Mesendoderm (in vitro differentiated cells): ENCODE results near the gene SUCLA2. TPM values are rescaled to one million over a fixed set of nuclear protein-coding genes. Genes with fewer than 3 reads are reported as not detected.
A peak's percentile ranks its signal among the peaks of the same experiment; 100 is the strongest.

ENCODE experiments used
- DNase-seq: peaks from one replicate; pipeline ENCODE4 v3.0.0; 2013
- H2AK5ac ChIP-seq: 2 replicates; pipeline ENCODE4 v1.6.1; 2013; ENCODE audit warnings: low read length, inconsistent platforms
- H2BK120ac ChIP-seq: 2 replicates; pipeline ENCODE4 v1.6.1; 2013; ENCODE audit warnings: low read depth, mild to moderate bottlenecking, low read length, moderate library complexity, mixed read lengths
- H2BK15ac ChIP-seq: replicated peaks from 2 replicates; pipeline ENCODE4 v1.6.1; 2013; ENCODE audit warnings: low read depth, mild to moderate bottlenecking, moderate library complexity
- H2BK5ac ChIP-seq: 2 replicates; pipeline ENCODE4 v1.6.1; 2013; ENCODE audit warnings: low read length, inconsistent platforms
- H3K18ac ChIP-seq: 2 replicates; pipeline ENCODE4 v1.6.1; 2013; ENCODE audit warnings: mild to moderate bottlenecking, low read length, mixed read lengths
- H3K23ac ChIP-seq: one replicate; pipeline ENCODE4 v1.6.1; 2013; ENCODE audit warnings: low read length
- H3K27ac ChIP-seq: 2 replicates; pipeline ENCODE4 v1.5.1; 2013; ENCODE audit warnings: low read depth, mild to moderate bottlenecking, inconsistent platforms, low read length, moderate library complexity
- H3K27me3 ChIP-seq: 2 replicates; pipeline ENCODE4 v1.6.1; 2013; ENCODE audit warnings: low read length, control low read depth, mild to moderate bottlenecking, inconsistent platforms; ENCODE audit not compliant: insufficient read depth, poor library complexity
- H3K36me3 ChIP-seq: 2 replicates; pipeline ENCODE4 v1.6.1; 2013; ENCODE audit warnings: low read length, inconsistent platforms; ENCODE audit not compliant: control insufficient read depth, insufficient read depth
- H3K4ac ChIP-seq: one replicate; pipeline ENCODE4 v1.6.1; 2013; ENCODE audit warnings: low read depth, mild to moderate bottlenecking, low read length, moderate library complexity
- H3K4me1 ChIP-seq: 2 replicates; pipeline ENCODE4 v1.6.1; 2013; ENCODE audit warnings: low read depth, low read length, inconsistent platforms; ENCODE audit not compliant: control insufficient read depth
- H3K4me2 ChIP-seq: 2 replicates; pipeline ENCODE4 v1.6.1; 2013; ENCODE audit warnings: low read length
- H3K4me3 ChIP-seq: 2 replicates; pipeline ENCODE4 v1.5.1; 2013; ENCODE audit warnings: mild to moderate bottlenecking, low read length
- H3K56ac ChIP-seq: one replicate; pipeline ENCODE4 v1.6.1; 2013; ENCODE audit warnings: low read length
- H3K79me1 ChIP-seq: 2 replicates; pipeline ENCODE4 v1.6.1; 2013; ENCODE audit warnings: low read length, inconsistent platforms
- H3K79me2 ChIP-seq: 2 replicates; pipeline ENCODE4 v1.6.1; 2013; ENCODE audit warnings: mild to moderate bottlenecking, low read length; ENCODE audit not compliant: control insufficient read depth, insufficient read depth
- H3K9ac ChIP-seq: 2 replicates; pipeline ENCODE4 v1.6.1; 2013; ENCODE audit warnings: low read length, inconsistent platforms
- H4K5ac ChIP-seq: one replicate; pipeline ENCODE4 v1.6.1; 2013; ENCODE audit warnings: low read length
- H4K8ac ChIP-seq: one replicate; pipeline ENCODE4 v1.6.1; 2013; ENCODE audit warnings: low read depth, mild to moderate bottlenecking, control low read depth, low read length, moderate library complexity
- WGBS: extraction: QIAGEN DNeasy Blood & Tissue Kit; methylation state at CpG from one replicate; pipeline ENCODE4 v1.1.7; 2013; ENCODE audit warnings: low lambda C conversion rate, missing lambda C conversion rate; ENCODE audit not compliant: insufficient coverage; ENCODE audit errors: extremely low coverage; 5-methylcytosine and 5-hydroxymethylcytosine counted together
- polyA plus RNA-seq, 2 experiments: library from polyadenylated mRNA; stranded (reverse); fragments of 200-250 nt; gene quantifications; one replicate each; pipeline ENCODE4 v1.2.3, GENCODE V29; 2013

The SUCLA2 gene
- 99.6 TPM for polyA plus RNA-seq (2013, experiment 1 of 2)
- 95.4 TPM for polyA plus RNA-seq (2013, experiment 2 of 2)

DNA sequence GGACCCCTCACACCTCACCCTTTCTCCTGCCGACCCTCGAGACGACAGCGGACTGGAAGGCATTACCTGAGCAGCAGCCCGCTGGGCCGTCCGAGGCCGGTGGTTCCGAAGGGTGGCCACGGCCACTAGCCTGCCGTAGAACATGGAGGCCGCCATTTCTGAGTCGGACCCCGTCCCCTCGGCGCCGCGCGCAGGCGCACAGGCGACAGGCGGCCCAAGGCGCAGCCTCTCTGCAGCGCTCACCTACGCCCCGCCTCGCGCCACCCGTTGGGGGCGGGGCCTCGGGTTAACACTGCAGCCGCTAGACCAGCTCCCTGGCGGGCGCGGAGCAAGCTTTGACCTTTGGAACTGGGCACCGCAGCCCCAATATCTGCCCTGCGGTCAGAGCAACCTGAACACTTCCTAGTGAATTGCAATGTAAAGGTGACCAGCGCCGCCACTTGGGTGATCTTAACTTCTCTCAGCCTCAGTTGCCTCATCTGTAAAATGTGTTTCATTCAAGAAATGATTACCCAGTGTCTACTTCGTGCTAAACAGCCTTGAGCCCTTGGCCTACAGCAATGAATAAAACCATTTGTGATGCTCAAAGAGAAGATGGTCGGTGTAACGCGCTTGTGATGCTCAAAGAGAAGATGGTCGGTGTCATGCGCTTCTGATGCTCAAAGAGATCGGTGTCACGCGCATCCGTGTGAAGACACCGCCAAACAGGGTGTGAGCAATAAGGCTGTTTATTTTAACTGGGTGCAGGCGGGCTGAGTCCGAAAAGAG is at the start of gene SUCLA2:
TSS of gene SUCLA2 (minus strand) at position 160 of the 768 bp plus-strand sequence. CDS start at position 156, 4 bp downstream.
- H3K4me1 ChIP-seq: peaks cover 3% of the 10 kb centered on the region
- peak within 1 kb of the TSS; percentile 97 for H3K4me3 ChIP-seq
- no peak within 1 kb of the TSS for H3K23ac ChIP-seq
- peaks cover 2% of the 10 kb centered on the region for H3K79me1 ChIP-seq
- H3K36me3 ChIP-seq: no peaks in the 10 kb centered on the region
- peak within 1 kb of the TSS; percentile 85 for H3K27ac ChIP-seq
- H3K18ac ChIP-seq: peak within 1 kb of the TSS; percentile 100
- H3K27me3 ChIP-seq: no peaks in the 10 kb centered on the region
- WGBS: no CpG with 5 or more reads among the region's 52 CpGs
- H3K9ac ChIP-seq: peak within 1 kb of the TSS; percentile 99
- H3K79me2 ChIP-seq: peaks cover 40% of the 10 kb centered on the region
- no peak within 1 kb of the TSS for H4K8ac ChIP-seq
- H3K56ac ChIP-seq: peak within 1 kb of the TSS; percentile 99
- DNase-seq: peak; percentile 97
- no peak within 1 kb of the TSS for H2AK5ac ChIP-seq
- peak within 1 kb of the TSS; percentile 99 for H2BK120ac ChIP-seq
- H3K4me2 ChIP-seq: peak within 1 kb of the TSS; percentile 61
- H3K4ac ChIP-seq: peak within 1 kb of the TSS; percentile 74
- H2BK15ac ChIP-seq: no peak within 1 kb of the TSS
- peak within 1 kb of the TSS; percentile 91 for H2BK5ac ChIP-seq
- H4K5ac ChIP-seq: no peak within 1 kb of the TSS

DNA sequence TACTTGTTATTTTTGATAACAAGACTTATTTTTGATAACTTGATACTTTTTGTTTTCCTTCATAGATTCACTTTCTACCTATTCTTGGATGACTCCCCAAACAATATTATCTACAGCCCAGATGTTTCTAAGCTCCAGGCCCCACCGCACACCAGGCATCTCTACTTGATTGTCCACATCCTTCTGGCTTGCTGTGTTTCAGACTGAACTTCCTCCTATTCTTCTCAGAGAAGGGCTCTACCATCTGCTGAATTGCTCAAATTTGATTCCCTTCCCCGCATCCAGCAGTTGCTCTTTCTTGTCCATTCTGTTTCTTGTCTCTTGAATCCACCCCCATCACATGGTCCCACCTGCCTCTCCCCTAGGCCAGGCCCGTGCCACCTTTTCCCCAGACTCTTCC is 49.5 kb upstream of the SUCLA2 start:
- H4K8ac ChIP-seq: no peak overlapping the region
- no peaks in the 10 kb centered on the region for H3K79me2 ChIP-seq
- H3K4me2 ChIP-seq: no peak overlapping the region
- no peaks in the 10 kb centered on the region for H3K27me3 ChIP-seq
- H3K56ac ChIP-seq: no peak overlapping the region
- no peak overlapping the region for H2AK5ac ChIP-seq
- H3K23ac ChIP-seq: no peak overlapping the region
- no peak overlapping the region for H3K27ac ChIP-seq
- H3K4ac ChIP-seq: no peak overlapping the region
- no peak for DNase-seq
- no peak overlapping the region for H3K18ac ChIP-seq
- no peak overlapping the region for H3K9ac ChIP-seq
- H3K79me1 ChIP-seq: no peaks in the 10 kb centered on the region
- H2BK5ac ChIP-seq: no peak overlapping the region
- H3K36me3 ChIP-seq: peaks cover 2% of the 10 kb centered on the region
- no peak overlapping the region for H2BK15ac ChIP-seq
- no peak overlapping the region for H2BK120ac ChIP-seq
- no CpG with 5 or more reads among the region's 3 CpGs for WGBS
- no peak overlapping the region for H3K4me3 ChIP-seq
- no peaks in the 10 kb centered on the region for H3K4me1 ChIP-seq
- H4K5ac ChIP-seq: no peak overlapping the region

DNA sequence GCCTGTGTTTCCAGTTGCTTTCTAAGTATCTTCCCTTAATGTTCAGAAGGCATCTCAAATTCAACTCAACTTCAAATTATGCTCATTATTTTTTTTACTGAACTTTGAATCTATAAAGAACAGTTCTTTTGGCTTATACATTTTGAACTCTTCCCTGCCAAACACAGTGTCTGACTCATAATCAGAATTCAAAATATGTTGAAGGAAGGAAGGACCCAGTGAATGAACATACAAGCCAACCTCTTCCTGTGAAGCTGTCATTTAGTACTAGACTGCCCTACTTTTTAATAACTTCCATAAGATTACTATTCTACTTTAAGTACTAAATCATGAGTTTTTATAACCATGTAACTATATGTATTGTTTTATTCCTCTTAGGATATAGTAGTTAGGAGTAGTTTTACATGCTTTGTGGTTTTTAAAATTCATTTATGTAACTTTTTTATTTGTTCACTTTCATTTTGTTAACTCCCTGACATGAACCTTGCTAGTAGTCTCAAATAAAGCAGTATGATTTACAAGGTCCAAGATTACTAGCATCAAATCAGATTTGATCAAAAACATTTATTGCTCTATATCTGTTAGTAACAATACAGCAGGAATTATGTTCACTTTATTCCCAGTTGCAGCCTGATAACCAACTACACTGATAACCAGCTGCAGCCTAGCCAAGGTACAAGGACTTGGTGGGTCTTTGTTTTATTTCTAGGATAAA is 42.9 kb upstream of the SUCLA2 start:
- Histone ChIP-seq H3K27ac (no peak overlapping the region), H3K9ac (no peak overlapping the region), H4K5ac (no peak overlapping the region), H3K79me2 (peaks cover 12% of the 10 kb centered on the region), H3K27me3 (no peaks in the 10 kb centered on the region), H3K18ac (no peak overlapping the region), H3K23ac (no peak overlapping the region), H2BK5ac (no peak overlapping the region), H3K36me3 (peaks cover 4% of the 10 kb centered on the region), H3K56ac (no peak overlapping the region), H3K4ac (no peak overlapping the region), H3K4me2 (no peak overlapping the region), H3K79me1 (peaks cover 4% of the 10 kb centered on the region), H2BK120ac (no peak overlapping the region), H3K4me3 (no peak overlapping the region), H2AK5ac (no peak overlapping the region), H3K4me1 (peaks cover 5% of the 10 kb centered on the region), H4K8ac (no peak overlapping the region), H2BK15ac (no peak overlapping the region)
- no peak for DNase-seq

GRCh38 chr13:48042894-48043293 is 41.8 kb upstream of the SUCLA2 start:
- Histone ChIP-seq H3K4ac (no peak overlapping the region), H2BK5ac (no peak overlapping the region), H3K27me3 (no peaks in the 10 kb centered on the region), H3K4me3 (no peak overlapping the region), H3K36me3 (peaks cover 4% of the 10 kb centered on the region), H3K56ac (no peak overlapping the region), H3K79me2 (peaks cover 12% of the 10 kb centered on the region), H3K23ac (no peak overlapping the region), H3K4me1 (peaks cover 6% of the 10 kb centered on the region), H3K27ac (no peak overlapping the region), H3K18ac (no peak overlapping the region), H3K79me1 (peaks cover 4% of the 10 kb centered on the region), H4K8ac (no peak overlapping the region), H3K9ac (no peak overlapping the region), H2AK5ac (no peak overlapping the region), H2BK15ac (no peak overlapping the region), H3K4me2 (no peak overlapping the region), H4K5ac (no peak overlapping the region), H2BK120ac (no peak overlapping the region)
- no peak for DNase-seq
- no CpG with 5 or more reads among the region's 2 CpGs for WGBS

GRCh38 chr13:48040896-48041295 is 39.8 kb upstream of the SUCLA2 start:
- H3K27me3 ChIP-seq: no peaks in the 10 kb centered on the region
- DNase-seq: no peak
- no peak overlapping the region for H3K4me3 ChIP-seq
- H3K4ac ChIP-seq: no peak overlapping the region
- no peak overlapping the region for H2BK120ac ChIP-seq
- H4K8ac ChIP-seq: no peak overlapping the region
- H2BK15ac ChIP-seq: no peak overlapping the region
- H3K36me3 ChIP-seq: peaks cover 4% of the 10 kb centered on the region
- H4K5ac ChIP-seq: no peak overlapping the region
- H3K79me1 ChIP-seq: peaks cover 4% of the 10 kb centered on the region
- WGBS: no CpG with 5 or more reads among the region's 1 CpG
- H3K79me2 ChIP-seq: peaks cover 12% of the 10 kb centered on the region
- H3K4me1 ChIP-seq: peaks cover 6% of the 10 kb centered on the region
- no peak overlapping the region for H3K27ac ChIP-seq
- H3K23ac ChIP-seq: no peak overlapping the region
- H2AK5ac ChIP-seq: no peak overlapping the region
- no peak overlapping the region for H2BK5ac ChIP-seq
- H3K4me2 ChIP-seq: no peak overlapping the region
- H3K18ac ChIP-seq: no peak overlapping the region
- H3K56ac ChIP-seq: no peak overlapping the region
- no peak overlapping the region for H3K9ac ChIP-seq
